Hematopoietic multipotent progenitor cell treated with erythropoietin and hydrocortisone succinate and interleukin-3 and kit ligand, for 6 days (in vitro differentiated cells): ENCODE measurements around the gene LANCL1.

Experiments used
- DNase-seq: peaks from one replicate; pipeline ENCODE4 v3.0.0-alpha.2; 2015

LANCL1 gene, protein sequence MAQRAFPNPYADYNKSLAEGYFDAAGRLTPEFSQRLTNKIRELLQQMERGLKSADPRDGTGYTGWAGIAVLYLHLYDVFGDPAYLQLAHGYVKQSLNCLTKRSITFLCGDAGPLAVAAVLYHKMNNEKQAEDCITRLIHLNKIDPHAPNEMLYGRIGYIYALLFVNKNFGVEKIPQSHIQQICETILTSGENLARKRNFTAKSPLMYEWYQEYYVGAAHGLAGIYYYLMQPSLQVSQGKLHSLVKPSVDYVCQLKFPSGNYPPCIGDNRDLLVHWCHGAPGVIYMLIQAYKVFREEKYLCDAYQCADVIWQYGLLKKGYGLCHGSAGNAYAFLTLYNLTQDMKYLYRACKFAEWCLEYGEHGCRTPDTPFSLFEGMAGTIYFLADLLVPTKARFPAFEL

GRCh38 chr2:210476194-210477128 lies at the start of gene LANCL1:
Gene LANCL1 (minus strand): TSS chr2:210476759. CDS start chr2:210476396, 363 bp downstream.
- DNase-seq: peak; percentile 98

DNA sequence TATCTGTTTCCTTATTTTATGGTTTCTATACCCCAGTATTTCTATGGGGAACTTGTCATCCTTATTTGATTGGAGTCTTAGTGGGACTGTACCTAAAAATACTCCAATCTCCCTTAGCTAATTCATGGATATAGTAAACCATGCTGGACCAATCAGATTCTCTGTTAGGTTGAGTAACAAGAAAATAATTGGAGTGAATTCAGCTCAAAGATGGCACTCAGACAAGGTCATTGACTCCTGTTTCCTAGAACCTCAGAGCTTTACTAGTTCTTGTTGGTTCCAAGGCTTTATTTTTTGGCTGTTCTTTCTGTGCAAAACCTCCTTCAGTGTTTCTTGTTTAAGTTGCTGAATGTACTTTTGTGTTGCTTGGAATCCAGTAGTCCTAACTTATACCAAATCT lies 48.0 kb upstream of the LANCL1 start:
- DNase-seq: no peak

- no peak for DNase-seq
Observed at GRCh38 chr2:210523650-210524289, 47.2 kb upstream of the LANCL1 start.

DNA sequence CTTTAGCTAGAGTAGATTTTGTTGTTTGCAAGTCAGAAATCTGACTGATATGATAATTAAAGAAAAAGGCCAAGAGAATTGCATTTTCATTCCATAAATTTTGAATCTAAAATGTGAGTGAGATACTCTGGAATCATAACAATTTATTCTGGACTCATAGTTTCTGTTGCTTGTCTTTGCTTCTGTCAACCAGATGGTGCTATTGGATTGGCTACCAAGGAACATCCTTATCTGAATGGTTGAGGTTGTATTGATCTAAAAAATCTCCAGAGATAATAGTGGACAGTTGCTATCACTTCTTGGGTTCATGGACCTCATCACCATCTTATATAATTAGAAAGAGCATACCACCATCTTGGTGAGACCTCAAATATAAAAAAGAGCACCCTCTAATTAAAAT lies 45.8 kb upstream of the LANCL1 start:
- DNase-seq: no peak

DNA sequence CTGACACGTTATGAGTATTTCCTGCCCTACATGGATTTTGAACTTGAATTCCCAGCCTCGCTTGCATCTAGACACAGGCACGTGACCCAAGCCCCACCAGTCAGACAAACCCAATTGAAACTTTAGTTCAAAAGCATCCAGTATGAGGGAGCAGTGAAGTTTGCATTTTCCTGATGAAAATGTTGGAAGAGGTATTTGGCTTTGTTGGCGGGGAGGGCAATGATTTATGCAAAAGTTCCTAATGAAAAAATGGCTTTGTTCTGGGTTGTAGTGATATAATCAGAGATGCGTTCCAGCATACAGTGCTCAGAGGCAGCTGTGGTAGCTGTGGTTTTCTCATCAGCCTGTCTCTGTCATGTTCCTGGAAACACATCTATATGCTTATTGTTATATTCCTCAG lies 43.0 kb upstream of the LANCL1 start:
- no peak for DNase-seq

DNA sequence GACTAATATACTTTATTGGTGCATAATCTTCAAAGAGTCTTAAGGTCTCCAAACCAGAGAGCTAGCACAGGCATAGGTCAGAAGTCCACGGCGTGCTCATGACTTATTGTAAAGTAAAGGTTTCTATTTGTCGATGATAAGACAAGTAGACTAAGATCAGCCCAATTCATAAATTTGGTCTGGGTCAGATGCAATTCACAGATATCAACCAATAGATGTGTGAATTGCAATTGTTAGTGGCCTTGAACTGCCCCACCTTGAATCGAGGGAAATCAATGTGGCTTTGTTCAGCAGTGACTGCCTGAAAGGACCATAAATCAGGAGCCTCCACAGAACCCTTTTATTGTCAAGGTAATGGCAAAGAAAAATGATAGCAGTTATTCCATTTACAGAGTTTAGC lies 40.7 kb upstream of the LANCL1 start:
- DNase-seq: no peak

DNA sequence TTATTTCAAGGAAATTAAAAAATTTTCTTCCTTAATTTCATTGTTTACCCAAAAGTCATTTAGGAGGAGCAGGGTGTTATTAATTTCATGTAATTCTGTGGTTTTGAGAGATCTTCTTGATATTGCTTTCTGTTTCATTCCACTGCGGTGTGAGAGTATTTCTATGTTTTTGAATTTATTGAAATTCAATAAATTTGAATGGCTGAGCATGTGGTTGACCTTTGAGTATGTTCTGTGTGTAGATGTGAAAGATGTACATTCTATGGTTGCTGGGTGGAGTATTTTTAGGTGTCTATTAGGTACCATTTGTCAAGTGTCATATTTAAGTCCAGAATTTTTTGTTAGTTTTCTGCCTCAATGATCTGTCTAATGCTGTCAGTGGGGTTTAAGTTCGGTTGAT lies 39.4 kb upstream of the LANCL1 start:
- no peak for DNase-seq

DNA sequence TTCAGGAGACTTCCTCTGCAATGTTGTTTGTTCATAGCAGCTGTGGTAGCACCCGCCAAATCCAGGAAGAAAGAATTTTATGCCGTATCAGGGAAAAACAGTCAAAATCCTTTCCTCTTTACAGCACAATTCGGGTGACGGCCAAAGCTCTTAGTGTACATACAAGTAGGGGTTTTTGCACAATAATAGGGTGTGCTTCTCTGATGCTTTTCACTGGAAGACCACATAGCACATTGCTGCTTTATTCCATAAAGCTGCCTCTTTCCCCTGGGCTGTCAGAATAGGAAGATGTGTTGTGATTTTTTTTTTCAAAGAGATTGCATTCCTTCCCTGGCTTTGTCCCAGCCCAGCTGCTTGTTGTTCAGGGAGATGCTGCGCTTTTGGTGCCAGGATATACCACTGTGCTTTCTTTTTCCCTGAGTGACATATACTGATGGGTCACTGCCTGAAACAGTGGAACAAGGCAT lies 27.2 kb upstream of the LANCL1 start:
- no peak for DNase-seq

DNA sequence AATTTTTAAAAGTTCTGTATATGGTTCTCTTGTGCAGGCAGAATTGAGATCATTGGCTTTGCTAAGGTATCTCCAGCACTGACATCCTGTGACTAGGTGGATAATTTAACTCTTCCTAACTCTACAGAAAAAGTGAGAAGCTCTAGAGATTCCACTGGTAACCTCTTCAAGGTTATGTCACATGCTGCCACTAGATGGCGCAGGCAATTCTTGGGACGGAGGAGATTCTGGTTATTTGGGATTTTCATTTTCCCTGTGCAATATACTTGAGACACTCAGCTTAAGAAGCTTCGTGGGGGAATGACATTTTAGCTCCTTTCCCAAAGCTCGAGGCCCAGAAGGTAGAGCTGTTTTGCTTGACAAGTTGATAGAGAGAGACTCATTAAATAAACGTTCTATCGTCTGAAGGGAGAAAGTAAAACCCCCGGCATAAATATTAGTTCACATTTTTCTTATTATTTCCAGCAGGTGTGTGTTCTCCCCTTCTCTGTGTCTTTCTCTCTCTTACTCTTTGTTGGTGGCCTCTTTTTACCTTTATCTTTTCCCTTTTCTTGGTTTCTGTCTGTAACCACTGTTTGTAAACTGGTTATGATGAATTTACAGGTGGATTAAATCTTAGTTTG lies 26.6 kb upstream of the LANCL1 start:
- peak; percentile 62 for DNase-seq

DNA sequence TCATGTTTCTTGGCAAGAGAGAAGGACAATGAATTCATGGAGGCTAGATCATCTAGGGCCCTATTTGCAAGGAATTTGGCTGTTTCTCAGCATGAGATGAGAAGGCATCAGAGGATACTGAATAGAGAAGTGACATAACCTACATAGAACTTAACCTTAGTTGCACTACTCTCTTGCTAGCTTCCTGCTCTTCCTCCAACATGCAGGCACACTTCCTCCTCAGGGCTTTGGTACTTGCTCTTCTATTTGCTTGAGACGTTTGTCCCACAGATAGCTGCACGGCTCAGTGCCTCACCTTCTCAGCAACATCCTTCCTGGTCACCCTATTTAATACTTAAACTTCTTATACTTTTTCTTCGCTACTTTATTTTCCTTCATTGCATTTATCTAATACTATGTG lies 20.0 kb upstream of the LANCL1 start:
- DNase-seq: peak; percentile 6

DNA sequence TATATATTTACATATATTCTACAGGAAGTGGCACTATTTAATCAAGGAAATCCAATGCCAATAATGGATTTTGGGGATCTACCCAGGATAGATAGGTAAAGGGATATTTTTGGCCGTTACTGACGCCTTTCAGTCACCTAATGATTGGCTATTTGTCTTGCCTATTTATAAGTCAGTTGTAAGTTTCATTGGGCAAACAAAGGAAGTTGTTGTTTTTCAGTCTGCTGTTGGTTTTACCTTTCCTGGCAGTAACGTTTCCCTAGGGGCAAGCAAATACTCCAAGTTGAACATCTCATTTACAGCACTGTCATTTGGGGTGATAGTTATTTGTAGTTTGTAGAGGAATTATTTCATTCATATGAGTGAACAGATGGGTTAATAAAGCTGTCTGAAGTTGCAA lies 17.0 kb upstream of the LANCL1 start:
- no peak for DNase-seq

GRCh38 chr2:210481601-210482175 lies 5.1 kb upstream of the LANCL1 start:
- no peak for DNase-seq

GRCh38 chr2:210480764-210481163 lies 4.2 kb upstream of the LANCL1 start:
- no peak for DNase-seq

GRCh38 chr2:210480079-210480478 lies 3.5 kb upstream of the LANCL1 start:
- no peak for DNase-seq

- DNase-seq: no peak
Observed at GRCh38 chr2:210478661-210479060, 2.1 kb upstream of the LANCL1 start.

DNA sequence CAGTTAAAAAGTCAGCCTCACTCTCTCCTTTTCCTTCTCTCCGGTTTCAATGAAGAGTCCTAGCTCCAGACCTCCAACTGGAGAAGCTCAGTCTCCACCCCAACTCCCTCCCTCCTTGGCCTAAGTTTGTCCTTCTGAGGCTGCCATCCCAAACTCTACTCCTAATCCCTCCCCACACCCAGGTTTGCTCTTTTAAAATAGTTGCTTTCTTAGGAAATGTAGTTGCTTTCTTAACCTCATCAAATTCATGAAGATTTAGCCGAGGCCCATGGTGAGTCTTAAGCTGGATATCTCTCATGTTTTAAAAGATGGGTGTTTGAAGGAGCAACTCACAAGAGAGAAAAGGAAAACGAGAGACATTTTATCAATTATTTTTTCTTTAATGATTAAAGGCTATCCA lies 937 bp upstream of the LANCL1 start:
- DNase-seq: peak; percentile 60

DNA sequence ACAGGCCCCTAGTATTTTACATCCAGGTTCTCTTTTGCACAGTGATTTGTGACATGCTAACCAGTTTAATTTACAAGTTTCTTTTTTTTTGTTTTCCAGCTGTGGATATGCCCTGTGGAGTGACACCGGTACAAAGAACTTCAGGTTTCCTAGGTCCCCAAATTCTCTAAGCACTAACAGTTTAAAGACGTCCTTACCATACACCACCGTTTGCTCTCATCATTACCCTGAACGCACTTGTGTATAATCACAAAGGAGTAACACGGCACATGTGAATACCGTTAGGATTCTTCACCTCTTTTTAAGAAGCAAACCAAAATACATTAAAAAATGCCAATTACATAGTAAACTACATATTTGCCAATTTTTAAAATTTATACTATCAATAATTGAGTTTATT lies 853 bp downstream of the LANCL1 start:
- peak; percentile 20 for DNase-seq

DNA sequence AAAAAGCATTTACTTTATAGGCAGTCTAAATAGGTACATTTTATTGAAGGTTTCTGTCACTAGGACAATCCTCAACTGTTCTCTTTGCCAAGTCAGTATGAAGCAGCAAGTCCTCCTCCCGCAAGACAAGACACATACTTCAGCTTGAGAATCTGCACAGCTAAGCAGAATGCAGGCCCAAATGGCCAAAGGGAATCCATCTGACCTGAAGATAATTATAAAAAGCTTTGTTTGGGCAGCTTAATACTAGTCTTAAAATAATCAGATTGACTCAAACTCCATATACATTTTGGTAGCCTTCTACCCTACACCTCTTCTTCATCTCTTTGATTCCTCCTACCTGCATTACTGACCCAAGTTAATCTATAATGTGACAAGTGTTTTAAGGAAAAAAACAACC lies 1.8 kb downstream of the LANCL1 start:
- no peak for DNase-seq

DNA sequence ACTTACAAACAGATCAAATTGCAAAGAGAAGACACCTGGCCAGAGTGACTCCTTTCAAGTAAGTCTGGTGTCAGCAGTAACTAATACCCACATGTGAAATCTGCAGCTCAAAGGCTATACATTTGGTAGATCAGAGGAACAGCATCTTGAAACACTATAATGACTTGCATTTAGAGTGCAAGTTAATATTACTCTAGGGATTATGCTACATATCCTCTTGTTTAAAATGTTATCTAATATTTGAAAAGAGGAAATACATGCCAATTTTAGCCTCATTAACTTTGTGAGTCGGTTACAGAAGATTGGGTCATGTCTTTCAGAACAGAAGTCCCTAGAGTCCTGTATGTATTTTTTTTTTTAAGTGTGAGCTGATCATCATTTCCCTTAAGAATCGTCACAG lies 15.2 kb downstream of the LANCL1 start:
- no peak for DNase-seq

DNA sequence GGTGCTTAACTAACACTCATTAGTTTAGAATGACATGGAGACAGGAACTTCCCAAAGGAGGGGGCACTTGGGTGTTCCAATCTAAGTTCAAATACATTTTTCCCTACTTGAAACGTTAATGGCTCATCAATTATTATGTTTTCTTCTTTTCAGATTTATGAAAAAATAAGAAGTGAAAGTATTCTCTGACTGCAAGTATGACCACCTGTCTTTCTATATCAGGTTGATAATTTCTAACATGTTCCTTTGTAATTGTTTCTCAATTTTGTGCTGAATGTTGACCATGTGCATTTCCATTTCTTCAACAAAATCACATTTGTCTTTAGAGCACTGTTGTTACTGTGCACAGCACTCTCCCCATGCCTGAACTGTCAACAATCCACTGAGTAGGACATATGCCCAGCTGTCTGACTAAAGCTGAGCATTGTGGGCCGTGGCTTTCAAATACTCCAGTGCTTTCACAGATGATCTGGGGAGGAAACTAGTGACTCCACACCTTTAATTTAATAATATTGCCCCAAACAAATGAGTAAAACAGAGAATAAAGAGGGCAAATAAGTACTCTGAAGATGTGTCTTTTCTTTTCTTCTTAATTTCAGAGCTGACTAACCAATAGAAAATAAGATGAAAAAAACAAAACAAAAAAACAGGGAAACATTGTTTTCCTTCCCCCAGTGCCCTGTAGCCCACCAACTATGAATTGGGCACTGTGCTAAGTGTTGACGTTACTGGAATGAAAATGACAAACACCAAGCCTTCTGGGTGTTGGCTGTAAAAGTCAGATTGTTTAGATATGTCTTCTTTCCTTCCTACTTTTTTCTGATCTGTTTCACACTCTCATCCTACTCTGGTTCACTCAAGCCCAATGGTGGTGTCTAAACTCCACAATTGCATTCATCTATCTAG lies 16.0 kb downstream of the LANCL1 start:
- DNase-seq: no peak

- no peak for DNase-seq
Observed at GRCh38 chr2:210459880-210460279, 16.7 kb downstream of the LANCL1 start.
